HG03045 (cell line): ENCODE results near the gene HENMT1.
"Not testable (repeated sequence)": the region's sequence is repeated elsewhere in the genome, so short reads cannot be mapped to it uniquely, and the experiment has no call there.

Source experiments
- ATAC-seq: cut with Tn5 transposase; IDR thresholded peaks from one replicate; pipeline ENCODE4 v1.9.1; 2021; ENCODE audit warnings: mild to moderate bottlenecking, moderate library complexity; ENCODE audit not compliant: unreplicated experiment

HENMT1 gene

GRCh38 chr1:108661030-108661609 is at the start of gene HENMT1:
Gene HENMT1, minus strand, starts transcription at chr1:108661093. Its CDS starts 1,209 bp downstream, at chr1:108659884.
- peak; percentile 87 for ATAC-seq

GRCh38 chr1:108708691-108709660 is 48.1 kb upstream of the HENMT1 start:
- ATAC-seq: peak; percentile 61

DNA sequence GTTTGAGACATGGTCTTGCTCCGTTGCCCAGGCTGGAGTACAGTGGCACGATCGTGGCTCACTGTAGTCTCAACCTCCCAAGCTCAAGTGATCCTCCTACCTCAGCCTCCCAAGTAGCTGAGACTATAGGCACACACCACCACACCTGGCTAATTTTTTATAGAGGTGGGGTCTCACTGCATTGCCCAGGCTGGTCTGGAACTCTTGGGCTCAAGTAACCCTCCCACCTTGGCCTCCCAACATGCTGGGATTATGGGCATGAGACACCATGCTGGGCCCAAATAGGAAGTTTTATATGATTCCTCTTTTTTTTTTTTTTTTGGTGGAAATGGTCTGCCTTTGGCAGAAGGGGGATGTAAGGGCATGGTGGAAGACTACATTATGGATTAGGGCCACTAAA is 45.8 kb upstream of the HENMT1 start:
- ATAC-seq: no peak

DNA sequence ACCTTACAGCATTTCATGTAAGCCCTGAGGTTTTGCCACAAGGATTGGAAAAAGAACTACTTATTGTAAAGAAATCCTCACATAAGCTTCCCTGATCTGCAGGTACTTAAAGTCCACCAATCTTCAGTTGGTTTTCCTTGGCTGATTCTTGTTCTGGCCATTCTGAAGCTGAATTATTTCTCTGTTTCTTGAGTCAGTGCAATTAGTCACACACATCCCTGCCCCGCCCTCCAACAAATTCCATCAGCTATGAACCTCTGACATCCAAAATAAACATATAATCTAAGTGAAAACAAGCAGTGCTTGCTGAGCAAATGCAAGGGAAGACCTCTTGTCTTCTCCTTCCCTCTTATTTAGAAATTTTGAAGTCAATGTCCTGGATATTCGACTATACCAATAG is 43.6 kb upstream of the HENMT1 start:
- ATAC-seq: no peak

GRCh38 chr1:108703939-108704338 is 43.0 kb upstream of the HENMT1 start:
- ATAC-seq: no peak

DNA sequence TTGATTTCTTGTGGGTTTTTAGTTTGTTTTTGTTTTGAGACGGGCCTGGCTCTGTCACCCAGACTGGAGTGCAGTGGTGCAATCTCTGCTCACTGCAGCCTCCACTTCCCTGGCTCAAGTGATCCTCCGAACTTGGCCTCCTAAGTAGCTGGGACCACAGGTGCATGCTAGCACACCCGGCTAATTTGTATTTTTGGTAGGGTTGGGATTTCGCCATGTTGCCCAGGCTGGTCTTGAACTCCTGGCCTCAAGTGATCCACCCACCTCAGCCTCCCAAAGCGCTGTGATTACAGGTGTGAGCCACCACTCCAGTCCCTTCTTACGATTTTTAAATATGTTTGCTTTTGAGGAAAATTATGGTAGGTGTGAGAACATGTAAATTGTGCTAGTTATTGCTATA is 41.2 kb upstream of the HENMT1 start:
- ATAC-seq: not testable (repeated sequence)

GRCh38 chr1:108701176-108701849 is 40.4 kb upstream of the HENMT1 start:
- ATAC-seq: no peak

DNA sequence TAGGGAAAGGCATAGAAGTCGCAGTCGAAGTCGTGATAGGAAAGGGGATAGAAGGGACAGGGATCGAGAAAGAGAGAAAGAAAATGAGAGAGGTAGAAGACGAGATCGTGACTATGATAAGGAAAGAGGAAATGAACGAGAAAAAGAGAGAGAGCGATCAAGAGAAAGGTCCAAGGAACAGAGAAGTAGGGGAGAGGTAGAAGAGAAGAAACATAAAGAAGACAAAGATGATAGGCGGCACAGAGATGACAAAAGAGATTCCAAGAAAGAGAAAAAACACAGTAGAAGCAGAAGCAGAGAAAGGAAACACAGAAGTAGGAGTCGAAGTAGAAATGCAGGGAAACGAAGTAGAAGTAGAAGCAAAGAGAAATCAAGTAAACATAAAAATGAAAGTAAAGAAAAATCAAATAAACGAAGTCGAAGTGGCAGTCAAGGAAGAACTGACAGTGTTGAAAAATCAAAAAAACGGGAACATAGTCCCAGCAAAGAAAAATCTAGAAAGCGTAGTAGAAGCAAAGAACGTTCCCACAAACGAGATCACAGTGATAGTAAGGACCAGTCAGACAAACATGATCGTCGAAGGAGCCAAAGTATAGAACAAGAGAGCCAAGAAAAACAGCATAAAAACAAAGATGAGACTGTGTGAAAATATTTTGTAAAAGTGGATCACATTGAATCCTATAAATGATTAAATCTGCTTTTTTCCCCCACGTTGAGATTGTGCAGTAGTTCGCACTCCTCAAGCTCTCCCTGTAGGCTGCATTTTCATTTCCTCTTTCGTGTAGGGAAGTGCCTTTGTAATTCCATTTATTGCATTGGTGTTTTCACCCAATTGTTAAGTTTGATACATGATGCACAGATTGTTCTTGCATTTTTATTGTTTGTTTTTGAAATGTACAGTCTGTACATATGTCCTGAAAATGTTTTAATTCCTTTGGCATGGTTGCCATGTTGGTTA is 38.8 kb upstream of the HENMT1 start:
- no peak for ATAC-seq

GRCh38 chr1:108695535-108695934 is 34.6 kb upstream of the HENMT1 start:
- no peak for ATAC-seq

DNA sequence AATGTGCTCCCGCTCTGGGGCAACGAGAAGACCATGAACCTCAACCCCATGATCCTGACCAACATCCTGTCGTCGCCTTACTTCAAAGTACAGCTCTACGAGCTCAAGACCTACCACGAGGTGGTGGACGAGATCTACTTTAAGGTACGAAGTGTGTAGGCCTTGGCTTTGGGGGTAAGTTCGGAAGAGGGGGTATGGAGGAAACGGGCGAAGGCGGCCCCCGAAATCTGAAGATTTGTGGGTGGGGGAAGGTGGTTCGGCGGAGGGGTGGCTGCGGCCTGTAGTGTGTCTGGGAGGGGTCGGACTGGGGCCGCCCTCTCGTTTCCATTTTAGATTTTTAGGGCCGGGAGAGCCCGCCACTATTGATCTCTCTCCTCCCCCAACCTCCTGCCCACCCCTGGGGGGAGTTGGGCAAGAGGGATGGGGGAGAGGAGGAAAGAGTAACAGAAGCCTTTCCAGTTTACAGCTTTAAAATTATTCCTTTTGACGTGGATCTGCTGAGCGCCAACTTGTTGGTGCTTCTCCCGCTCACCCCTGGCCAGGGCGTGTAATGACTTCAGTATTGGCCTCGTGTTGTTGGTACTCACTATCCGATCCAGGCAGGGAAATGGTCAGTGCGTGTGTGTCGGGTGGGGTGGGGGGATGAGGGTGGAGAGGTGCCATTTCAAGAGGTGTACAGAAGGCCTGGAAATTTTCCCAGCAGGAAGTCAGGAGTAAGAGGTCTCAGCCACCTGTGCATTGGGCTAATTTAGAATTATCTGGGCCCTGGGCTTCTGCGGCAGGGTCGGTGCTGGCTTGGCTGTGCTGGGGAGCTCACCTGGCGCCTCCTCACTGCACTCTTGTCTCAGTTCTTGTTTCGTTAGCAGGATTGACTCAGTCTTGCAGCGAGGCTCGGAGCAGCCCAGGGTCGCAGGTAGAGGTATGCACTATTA is 32.1 kb upstream of the HENMT1 start:
- peak; percentile 66 for ATAC-seq

DNA sequence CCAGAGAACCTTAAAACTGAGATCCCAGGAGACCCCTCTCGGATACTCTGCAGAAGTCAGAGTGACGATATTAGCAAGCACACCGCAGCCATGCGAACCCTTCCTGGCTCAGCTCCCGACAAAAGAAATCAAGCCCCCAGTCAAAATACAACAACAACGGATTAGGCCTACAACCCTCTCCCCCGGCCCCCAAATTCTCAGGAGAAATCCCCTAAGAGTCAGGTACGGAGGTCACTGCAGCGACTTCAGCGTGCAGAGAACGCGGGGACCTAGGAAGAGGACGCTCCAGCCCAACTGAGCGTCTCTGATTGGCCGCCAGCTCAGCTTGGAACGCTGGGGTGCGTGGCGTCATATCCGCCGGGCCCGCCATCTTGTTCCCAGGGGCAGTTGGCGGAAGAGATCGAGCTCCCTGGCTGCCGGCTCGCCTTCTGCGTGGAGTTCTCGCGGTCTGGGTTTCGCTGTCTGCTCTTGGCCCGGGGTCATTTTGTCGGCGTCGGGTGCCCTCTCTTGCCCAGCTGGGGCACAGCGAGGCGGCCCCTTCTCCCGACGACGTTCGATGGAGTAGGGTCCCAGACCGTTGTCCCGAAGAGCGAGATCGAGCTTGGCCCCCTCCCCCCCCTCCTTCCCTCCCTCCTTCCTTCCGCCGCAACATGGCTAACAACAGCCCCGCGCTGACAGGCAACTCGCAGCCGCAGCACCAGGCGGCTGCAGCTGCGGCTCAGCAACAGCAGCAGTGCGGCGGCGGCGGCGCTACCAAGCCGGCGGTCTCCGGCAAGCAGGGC is 31.2 kb upstream of the HENMT1 start, which contains the start of gene PRPF38B:
PRPF38B (plus strand) TSS at position 369 of the 782 bp plus-strand sequence; CDS start at position 651, 282 bp downstream.
- ATAC-seq: peak; percentile 93

GRCh38 chr1:108691128-108691941 is 30.4 kb upstream of the HENMT1 start:
- ATAC-seq: peak; percentile 4

- ATAC-seq: no peak
Measured at GRCh38 chr1:108686614-108687313, 25.9 kb upstream of the HENMT1 start.

DNA sequence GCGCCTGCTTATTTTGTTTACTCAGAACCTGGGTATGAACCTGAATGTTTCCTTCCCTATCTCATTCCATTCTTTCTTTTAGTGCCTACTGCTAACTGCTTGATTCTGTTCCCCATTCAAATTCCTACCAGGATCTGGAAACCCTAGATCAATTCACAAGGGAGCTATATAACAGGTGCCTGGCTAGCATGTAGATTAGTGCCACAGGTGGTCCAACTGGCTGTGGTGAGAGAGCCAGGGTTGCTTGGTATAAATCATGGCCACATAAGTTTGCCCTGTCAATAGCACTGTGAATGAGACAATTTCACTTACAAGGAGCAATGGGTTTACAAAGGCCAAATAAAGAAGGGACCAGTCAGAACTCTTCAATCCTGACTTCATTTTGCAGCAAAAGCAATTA is 24.6 kb upstream of the HENMT1 start:
- ATAC-seq: no peak

GRCh38 chr1:108681701-108682100 is 20.8 kb upstream of the HENMT1 start:
- not testable (repeated sequence) for ATAC-seq

- no peak for ATAC-seq
Measured at GRCh38 chr1:108679586-108680213, 18.8 kb upstream of the HENMT1 start.

DNA sequence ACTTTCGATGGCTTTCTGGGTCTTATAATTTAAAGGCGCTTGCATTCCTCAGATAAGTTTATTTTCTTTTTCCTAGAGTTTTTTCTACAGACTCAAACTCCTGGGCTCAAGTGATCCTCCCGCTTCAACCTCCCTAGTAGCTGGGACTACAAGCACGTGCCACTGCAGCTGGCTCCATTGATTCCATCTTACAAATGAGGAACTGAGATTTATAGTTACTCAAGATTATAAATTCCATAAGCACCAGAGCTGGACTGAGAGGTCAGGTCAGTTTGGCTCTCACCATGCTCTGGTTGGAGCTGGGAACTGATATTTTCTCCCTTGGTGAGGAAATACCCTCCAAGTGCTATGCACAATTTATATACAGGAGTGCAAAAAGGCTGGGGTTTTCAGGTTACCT is 17.8 kb upstream of the HENMT1 start:
- no peak for ATAC-seq
